Activated naive CD8-positive, alpha-beta T cell treated with anti-CD3 and anti-CD28 coated beads, Interleukin-2, amount 10 ng/mL, durations not matched to agents 7 days and 5 days (primary cell): ENCODE results near the gene GALNT2. TPM values are rescaled to one million over a fixed set of nuclear protein-coding genes. Genes with fewer than 3 reads are reported as not detected.

Experiments used
- ATAC-seq: fragments of 150-1000 bp; cut with Tn5 transposase; one replicate; pipeline ENCODE4 v1.10.0; 2021; ENCODE audit warnings: low read depth, moderate library complexity
- POLR2A ChIA-PET: fragments of 350-600 bp; sonication (Branson Sonifier 250); formaldehyde crosslinking; loops from one replicate; lab custom pipeline; 2021; ENCODE audit warnings: antibody characterized with exemption; lab: Charles Lee
- DNase-seq: peaks from one replicate; pipeline ENCODE4 v3.0.0; 2021
- H3K27ac Mint-ChIP-seq: one replicate; pipeline ENCODE4 v1.8.0; 2022; ENCODE audit warnings: mild to moderate bottlenecking, mixed read lengths
- H3K27me3 Mint-ChIP-seq: one replicate; pipeline ENCODE4 v1.8.0; 2022; ENCODE audit warnings: mild to moderate bottlenecking, moderate library complexity, mixed read lengths
- H3K36me3 Mint-ChIP-seq: one replicate; pipeline ENCODE4 v1.8.0; 2021; ENCODE audit warnings: mild to moderate bottlenecking, mixed read lengths
- H3K4me1 Mint-ChIP-seq: one replicate; pipeline ENCODE4 v1.8.0; 2021; ENCODE audit warnings: mixed read lengths
- H3K4me3 Mint-ChIP-seq: one replicate; pipeline ENCODE4 v1.8.0; 2022; ENCODE audit warnings: mild to moderate bottlenecking, moderate library complexity, mixed read lengths
- H3K9me3 Mint-ChIP-seq: one replicate; pipeline ENCODE4 v1.8.0; 2021; ENCODE audit warnings: mixed read lengths
- total RNA-seq, 2 experiments: library from RNA; stranded (reverse); gene quantifications; one replicate each; pipeline ENCODE4 v1.2.3, GENCODE V29; 2021

The GALNT2 gene
- total RNA-seq, 2 experiments from 2014 or later = 25.3 to 29.0 TPM

DNA sequence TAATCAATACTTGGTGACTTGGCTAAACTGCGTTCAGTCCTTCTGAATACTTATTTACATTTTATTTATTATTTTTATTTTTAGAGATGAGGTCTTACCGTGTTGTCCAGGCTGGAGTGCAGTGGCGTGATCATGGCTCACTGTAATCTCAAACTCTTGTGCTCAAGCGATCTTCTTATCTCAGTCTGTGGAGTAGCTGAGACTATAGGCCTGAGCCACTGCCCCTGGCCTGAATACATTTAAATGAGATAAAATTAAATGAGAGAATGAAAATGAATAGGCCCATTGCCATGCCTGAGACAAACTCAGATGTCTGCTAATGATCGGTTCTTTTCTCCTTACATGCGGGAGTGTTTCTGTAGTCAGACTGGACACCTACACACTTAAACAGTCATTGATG lies 86.0 kb downstream of the GALNT2 start:
- POLR2A ChIA-PET = no interaction called here
- peaks cover 33% of the 10 kb centered on the region for H3K4me1 Mint-ChIP-seq
- H3K9me3 Mint-ChIP-seq = no peaks in the 10 kb centered on the region
- no peak overlapping the region for H3K4me3 Mint-ChIP-seq
- DNase-seq = no peak
- peaks cover 4% of the 10 kb centered on the region for H3K36me3 Mint-ChIP-seq
- H3K27ac Mint-ChIP-seq = no peak overlapping the region
- ATAC-seq = no peak
- no peaks in the 10 kb centered on the region for H3K27me3 Mint-ChIP-seq

DNA sequence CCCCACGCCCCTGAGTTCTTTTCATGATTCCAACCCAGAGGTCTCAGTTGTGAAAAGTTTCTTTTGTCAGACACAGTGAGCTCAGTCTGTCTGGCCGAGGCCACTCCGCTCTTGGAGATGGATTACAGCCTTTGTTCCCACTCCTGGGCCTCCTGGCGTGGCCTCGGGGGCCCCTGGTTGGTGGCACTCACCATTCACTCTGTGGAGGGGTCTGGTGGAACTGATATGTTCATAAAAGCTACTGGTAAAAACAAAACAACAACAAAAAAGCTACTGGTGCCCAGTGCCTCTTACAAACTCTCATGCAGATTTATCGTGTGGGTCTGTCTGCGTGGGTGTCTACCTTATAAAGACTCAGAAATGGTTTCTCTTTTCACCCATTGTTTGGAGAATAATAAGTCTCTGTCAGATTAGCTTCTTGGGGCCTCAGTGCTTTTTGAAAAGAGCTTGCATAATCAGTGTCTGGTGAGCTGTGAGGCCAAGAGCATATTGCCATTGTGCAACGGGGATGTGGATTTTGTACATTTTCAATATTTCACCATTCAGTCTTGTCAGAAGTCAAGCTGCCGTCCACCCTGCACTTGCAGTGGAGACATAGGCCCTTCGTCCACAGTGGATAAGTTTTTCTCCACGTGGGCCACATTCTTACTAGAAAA lies 86.7 kb downstream of the GALNT2 start:
- H3K4me1 Mint-ChIP-seq = peaks cover 33% of the 10 kb centered on the region

DNA sequence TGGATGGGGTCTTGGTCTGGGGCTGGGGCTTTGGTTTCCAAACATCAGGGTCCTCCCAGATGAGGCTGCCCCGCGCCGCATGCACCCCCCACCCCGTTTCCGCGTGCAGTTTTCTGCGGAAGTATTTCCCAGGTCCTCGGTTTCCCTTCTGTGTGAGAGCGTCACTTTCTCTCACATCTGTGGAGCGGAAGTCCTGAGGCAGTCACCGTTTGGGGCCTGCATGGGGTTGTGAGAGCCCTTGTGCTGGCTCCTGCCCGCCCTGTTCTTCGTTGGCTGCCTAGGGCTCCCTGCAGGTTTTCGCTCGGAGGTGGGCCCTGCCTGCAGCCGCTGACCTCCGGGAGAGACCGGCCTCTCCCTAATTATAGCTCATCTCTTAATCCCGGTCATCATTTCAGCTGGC lies 88.0 kb downstream of the GALNT2 start:
- DNase-seq = no peak
- Mint-ChIP-seq H3K9me3 (no peaks in the 10 kb centered on the region), H3K4me1 (peaks cover 22% of the 10 kb centered on the region), H3K36me3 (peaks cover 4% of the 10 kb centered on the region), H3K27ac (no peak overlapping the region), H3K27me3 (no peaks in the 10 kb centered on the region), H3K4me3 (no peak overlapping the region)
- POLR2A ChIA-PET = no interaction called here
- no peak for ATAC-seq

More for the DNA sequence above, 86.7 kb downstream of the GALNT2 start:
- Mint-ChIP-seq H3K36me3 (peaks cover 4% of the 10 kb centered on the region), H3K9me3 (no peaks in the 10 kb centered on the region), H3K27me3 (no peaks in the 10 kb centered on the region), H3K4me3 (no peak overlapping the region), H3K27ac (no peak overlapping the region)
- POLR2A ChIA-PET = no interaction called here
- ATAC-seq = no peak
- no peak for DNase-seq

DNA sequence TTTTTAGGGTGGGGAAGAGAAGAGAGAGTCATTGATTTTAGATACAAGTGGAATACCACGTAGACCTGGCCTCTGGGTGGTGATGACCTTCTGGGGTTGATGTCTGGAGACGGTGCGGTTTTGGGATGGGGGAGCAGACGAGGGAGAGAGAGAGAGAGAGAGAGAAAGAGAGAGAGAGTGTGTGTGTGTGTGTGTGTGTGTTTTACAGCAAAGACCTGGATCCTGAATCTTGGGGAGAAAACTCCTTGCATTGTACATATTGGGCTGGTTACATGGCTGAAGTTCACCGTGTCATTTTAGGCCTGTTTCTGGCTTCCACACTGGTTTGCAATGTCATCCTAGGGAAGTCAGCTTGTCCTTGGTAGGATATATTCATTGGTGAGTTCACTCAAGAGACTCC lies 89.0 kb downstream of the GALNT2 start:
- H3K27me3 Mint-ChIP-seq = no peaks in the 10 kb centered on the region
- H3K27ac Mint-ChIP-seq = peak overlapping the region; percentile 67
- no peak overlapping the region for H3K4me3 Mint-ChIP-seq
- peaks cover 19% of the 10 kb centered on the region for H3K4me1 Mint-ChIP-seq
- DNase-seq (no peak), ATAC-seq (no peak)
- peaks cover 4% of the 10 kb centered on the region for H3K36me3 Mint-ChIP-seq
- no peaks in the 10 kb centered on the region for H3K9me3 Mint-ChIP-seq
- POLR2A ChIA-PET = no interaction called here

DNA sequence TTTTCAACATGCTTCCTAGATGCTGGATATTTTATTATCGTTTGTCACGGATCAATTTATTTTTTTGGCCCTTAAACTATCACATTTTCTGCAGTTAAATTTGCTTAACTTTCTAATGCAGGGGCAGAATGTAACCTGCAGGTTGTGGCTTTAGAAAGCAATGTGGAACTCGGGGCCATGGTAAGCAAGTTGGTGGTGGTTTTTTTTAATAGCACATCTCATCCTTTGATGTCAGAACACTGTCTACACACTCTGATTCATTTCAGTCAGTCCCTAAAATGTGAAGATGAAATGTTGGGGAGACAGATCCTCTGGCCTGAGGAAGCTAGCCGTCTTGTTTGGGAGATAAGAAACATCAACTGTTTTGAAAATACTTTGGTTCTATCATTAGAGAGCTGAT lies 89.5 kb downstream of the GALNT2 start:
- ATAC-seq (no peak), DNase-seq (no peak)
- no peaks in the 10 kb centered on the region for H3K9me3 Mint-ChIP-seq
- peaks cover 4% of the 10 kb centered on the region for H3K36me3 Mint-ChIP-seq
- no peak overlapping the region for H3K27ac Mint-ChIP-seq
- POLR2A ChIA-PET = no interaction called here
- no peak overlapping the region for H3K4me3 Mint-ChIP-seq
- peaks cover 19% of the 10 kb centered on the region for H3K4me1 Mint-ChIP-seq
- no peaks in the 10 kb centered on the region for H3K27me3 Mint-ChIP-seq

DNA sequence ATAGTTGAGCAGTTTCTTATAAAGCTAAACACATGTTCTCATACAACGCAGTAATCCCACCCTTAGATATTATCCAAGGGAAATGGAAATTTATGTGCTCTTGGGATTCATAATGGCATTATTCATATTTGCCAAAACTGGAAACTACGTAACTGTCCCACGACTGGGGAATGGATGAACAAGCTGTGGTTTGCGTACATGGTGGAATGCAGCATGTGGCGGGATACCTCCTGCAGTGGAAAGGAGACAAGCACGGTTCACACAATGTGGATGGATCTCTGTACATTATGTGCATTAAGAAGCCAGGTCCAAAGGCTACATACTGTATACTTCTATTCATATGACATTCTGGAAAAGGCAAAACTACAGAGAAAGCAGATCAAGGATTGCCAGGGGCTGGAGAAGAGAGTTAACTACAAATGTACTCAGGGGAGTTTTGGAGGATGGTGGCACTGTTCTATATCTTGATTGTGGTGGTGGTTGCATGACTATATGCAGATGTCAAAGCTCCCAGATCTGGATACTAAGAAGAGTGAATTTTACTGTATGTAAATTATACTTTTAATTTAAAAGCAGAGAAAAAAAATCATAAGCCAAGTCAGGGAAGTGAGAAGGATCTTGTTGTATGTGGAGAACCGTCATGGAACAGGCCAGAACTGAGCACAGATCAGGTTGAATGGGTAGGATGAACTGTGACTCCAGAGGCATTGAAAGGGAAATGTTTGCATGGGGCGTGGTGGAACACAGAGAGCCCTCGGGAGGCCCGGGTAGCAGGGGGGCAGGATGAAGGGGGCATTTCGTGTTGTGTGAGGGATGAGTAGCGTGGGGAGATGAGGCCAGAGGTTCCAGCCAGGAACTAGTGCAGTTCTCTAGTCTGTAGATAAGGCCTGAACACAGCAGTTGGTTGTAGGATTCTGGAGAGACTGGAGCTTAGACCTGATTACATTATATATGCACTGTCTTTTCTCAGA lies 90.7 kb downstream of the GALNT2 start:
- Mint-ChIP-seq H3K4me3 (no peak overlapping the region), H3K27ac (no peak overlapping the region), H3K9me3 (no peaks in the 10 kb centered on the region), H3K36me3 (peaks cover 4% of the 10 kb centered on the region), H3K4me1 (peaks cover 19% of the 10 kb centered on the region), H3K27me3 (no peaks in the 10 kb centered on the region)
- POLR2A ChIA-PET = no interaction called here
- ATAC-seq (no peak), DNase-seq (no peak)

DNA sequence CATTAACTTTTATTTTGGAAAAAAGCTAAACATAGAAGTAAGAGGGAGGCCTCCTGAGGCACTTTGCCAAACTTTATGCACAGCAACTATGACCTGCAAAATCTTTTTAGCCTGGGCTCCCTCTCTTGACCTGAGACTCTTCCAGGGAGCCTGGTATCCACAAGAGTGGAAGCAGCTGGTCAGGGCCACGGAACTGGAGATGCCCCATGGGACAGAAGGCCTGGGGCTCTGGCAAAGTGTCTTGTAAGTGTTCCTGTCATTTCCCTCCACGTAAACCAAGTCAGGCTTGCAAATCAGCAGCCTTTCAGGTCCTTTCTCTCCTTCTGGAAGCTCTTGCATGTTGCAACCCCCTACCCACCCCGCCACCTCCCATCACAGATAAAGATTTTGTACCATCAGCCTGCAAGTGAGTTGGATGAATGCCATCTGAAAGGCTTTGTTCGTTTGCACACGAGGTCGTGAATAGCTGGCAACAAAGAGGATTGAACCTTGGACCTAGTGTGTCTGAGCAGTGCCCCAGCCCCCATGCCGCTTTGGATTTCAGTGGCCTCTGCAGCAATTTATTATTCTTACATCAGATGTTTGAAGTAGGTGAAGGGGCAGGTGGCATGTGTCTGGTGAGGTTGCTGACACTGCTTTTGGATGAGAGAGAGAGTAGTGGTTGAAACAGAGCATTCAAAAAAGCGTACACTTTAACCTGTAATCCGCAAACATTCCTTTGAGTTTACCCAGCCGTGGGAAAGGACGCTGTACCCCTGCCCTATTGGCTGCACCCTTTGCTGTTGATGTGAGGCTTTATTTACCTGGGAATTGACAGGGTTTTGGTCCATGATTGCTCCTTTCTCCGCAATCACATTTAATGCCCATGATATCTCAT lies 91.6 kb downstream of the GALNT2 start:
- Mint-ChIP-seq H3K4me1 (peaks cover 19% of the 10 kb centered on the region), H3K9me3 (no peaks in the 10 kb centered on the region), H3K36me3 (peaks cover 4% of the 10 kb centered on the region), H3K27me3 (no peaks in the 10 kb centered on the region), H3K4me3 (no peak overlapping the region), H3K27ac (no peak overlapping the region)
- no peak for ATAC-seq
- POLR2A ChIA-PET = interaction anchor here (0.6 kb wide), 1 partner anchor 120 kb away, joined by 3 read pairs; no protein-coding TSS in a partner anchor
- no peak for DNase-seq

DNA sequence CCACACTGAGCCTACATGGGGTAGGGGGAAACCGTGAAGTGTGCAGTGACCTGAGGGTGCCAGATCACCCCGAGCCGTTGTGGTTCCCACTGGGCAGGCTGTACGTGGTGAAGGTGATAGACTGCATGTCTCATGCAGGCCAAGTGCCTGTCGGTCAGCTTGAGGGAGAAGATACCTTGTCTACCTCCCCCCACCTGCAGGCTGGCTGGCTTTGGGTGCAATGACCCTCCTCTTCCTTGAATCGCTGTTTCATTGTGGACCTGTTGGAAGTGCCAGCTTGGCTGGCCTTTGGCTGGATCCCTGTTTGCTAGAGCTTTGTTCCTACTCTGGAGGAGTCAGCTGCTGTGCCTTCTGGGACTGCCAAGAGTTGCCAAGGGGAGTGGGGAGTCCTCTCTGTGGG lies 92.5 kb downstream of the GALNT2 start:
- no peaks in the 10 kb centered on the region for H3K27me3 Mint-ChIP-seq
- H3K4me3 Mint-ChIP-seq = no peak overlapping the region
- no peak for DNase-seq
- ATAC-seq = no peak
- H3K9me3 Mint-ChIP-seq = no peaks in the 10 kb centered on the region
- H3K36me3 Mint-ChIP-seq = peaks cover 4% of the 10 kb centered on the region
- H3K4me1 Mint-ChIP-seq = peaks cover 19% of the 10 kb centered on the region
- POLR2A ChIA-PET = no interaction called here
- H3K27ac Mint-ChIP-seq = no peak overlapping the region

DNA sequence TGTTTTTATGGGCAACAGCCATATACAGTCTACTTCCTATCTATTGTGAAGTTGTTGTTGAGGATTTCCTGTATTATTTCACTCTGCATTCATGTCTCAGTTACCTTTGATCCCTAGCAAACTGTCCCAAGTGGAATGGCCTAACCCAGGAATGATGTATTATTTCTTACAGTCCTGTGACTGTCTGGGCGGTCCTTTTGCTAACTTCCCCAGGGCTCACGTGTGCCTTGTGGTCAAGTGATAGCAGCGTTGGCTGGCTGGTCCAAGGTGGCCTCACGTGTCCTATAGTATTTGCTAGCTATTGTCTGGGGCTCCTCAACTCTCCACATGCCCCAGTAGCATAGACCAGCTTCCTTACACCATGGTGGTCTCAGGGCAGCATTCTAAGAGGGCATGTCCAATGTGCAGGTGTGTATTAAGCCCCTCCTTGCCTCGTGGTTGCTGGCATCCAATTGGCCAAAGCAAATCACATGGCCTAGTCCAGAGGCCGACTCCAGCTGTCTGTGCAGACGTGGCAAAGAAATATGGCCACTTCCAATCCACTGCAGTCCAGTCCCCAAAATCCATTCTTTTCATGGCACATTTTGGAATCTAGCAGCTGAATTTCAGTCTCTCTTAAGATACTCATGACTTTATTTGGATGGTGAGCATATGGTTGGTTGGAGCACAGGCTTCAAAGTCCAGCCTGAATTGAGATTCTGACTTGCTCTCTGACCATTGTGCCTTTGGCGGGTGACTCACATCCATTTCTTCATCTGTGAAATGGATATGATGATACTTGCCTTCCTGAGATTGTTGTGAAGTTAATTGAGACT lies 94.1 kb downstream of the GALNT2 start:
- H3K27me3 Mint-ChIP-seq = no peaks in the 10 kb centered on the region
- peaks cover 12% of the 10 kb centered on the region for H3K4me1 Mint-ChIP-seq
- DNase-seq (no peak), ATAC-seq (no peak)
- no peak overlapping the region for H3K27ac Mint-ChIP-seq
- no peaks in the 10 kb centered on the region for H3K9me3 Mint-ChIP-seq
- no peak overlapping the region for H3K4me3 Mint-ChIP-seq
- POLR2A ChIA-PET = interaction anchor here (0.7 kb wide), 1 partner anchor 51 kb away, joined by 3 read pairs; no protein-coding TSS in a partner anchor
- no peaks in the 10 kb centered on the region for H3K36me3 Mint-ChIP-seq

DNA sequence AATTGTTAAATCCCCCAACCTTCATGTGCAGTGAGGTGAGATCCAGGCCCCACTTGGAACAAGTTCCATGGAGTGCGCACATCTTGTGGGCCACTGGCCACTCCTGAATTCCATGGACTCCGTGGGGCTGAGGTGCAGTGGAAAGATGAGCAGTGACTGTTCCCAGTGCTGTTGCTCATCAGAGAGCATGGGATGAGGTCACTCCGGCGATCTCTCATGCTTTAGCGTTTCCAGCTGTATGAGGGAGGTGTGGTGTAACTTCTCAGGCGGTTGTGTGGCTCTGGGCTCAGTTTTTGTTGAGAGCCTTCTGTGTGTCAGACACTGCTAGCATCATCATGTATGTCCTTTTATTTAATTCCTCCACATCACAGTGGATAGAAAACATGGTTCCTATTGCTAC lies 96.2 kb downstream of the GALNT2 start:
- Mint-ChIP-seq H3K27ac (no peak overlapping the region), H3K36me3 (no peaks in the 10 kb centered on the region), H3K27me3 (no peaks in the 10 kb centered on the region), H3K9me3 (no peaks in the 10 kb centered on the region), H3K4me3 (no peak overlapping the region), H3K4me1 (peaks cover 7% of the 10 kb centered on the region)
- ATAC-seq (no peak), DNase-seq (no peak)
- POLR2A ChIA-PET = interaction anchor here (0.5 kb wide), 1 partner anchor 550 kb away, joined by 3 read pairs; no protein-coding TSS in a partner anchor

DNA sequence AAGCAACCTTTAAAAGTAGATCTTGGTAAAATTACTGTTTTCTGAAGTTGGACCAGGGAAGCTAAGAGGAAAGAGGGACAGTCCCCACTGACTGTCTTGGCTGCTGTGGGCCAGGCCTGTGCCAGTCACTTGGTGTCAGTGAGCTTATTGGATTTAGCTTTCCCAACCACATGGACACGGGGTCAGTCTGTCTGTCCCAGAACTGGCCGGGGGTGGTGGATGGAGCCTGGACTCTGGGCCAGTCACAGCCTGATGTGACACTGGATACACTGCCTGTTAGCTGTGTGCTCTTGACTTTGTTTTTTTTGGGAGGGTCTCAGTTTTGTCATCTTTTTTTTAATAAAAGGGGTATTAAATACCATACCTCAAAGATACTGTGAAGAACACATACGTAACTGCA lies 96.7 kb downstream of the GALNT2 start:
- DNase-seq (no peak), ATAC-seq (no peak)
- H3K27ac Mint-ChIP-seq = no peak overlapping the region
- POLR2A ChIA-PET = no interaction called here
- peaks cover 7% of the 10 kb centered on the region for H3K4me1 Mint-ChIP-seq
- H3K27me3 Mint-ChIP-seq = no peaks in the 10 kb centered on the region
- no peak overlapping the region for H3K4me3 Mint-ChIP-seq
- H3K9me3 Mint-ChIP-seq = no peaks in the 10 kb centered on the region
- H3K36me3 Mint-ChIP-seq = no peaks in the 10 kb centered on the region

DNA sequence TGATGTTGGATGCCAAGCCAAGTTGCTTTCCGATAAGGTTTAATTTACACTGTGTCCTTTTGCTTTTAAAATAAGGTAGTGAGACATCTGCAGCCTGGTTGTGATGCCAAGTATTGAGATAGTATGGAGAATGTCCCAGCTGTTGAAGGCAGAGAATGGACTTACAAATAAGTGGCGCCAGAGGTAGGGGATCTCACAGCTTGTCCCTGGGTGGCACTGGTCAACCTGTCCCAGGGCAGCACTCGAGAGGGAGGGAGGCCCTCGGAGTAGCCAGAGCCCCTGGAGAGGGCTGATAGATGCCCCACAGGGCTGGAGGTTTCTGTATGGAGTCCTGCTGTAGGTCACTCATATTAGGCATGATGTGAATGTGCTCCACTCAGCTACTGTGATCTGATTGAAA lies 98.5 kb downstream of the GALNT2 start:
- no peak for ATAC-seq
- DNase-seq = no peak
- Mint-ChIP-seq H3K36me3 (no peaks in the 10 kb centered on the region), H3K4me1 (peaks cover 19% of the 10 kb centered on the region), H3K9me3 (no peaks in the 10 kb centered on the region), H3K4me3 (no peak overlapping the region), H3K27ac (no peak overlapping the region), H3K27me3 (peaks cover 2% of the 10 kb centered on the region)
- POLR2A ChIA-PET = no interaction called here
